Measurements from ENCODE around the gene ITGB4. TPM values are rescaled to one million over a fixed set of nuclear protein-coding genes. Genes with fewer than 3 reads are reported as not detected.

Gene ITGB4
- total and polyA plus RNA-seq, 2 of the 13 experiments (the other 11 are each of a cell fraction or from before 2014, with no cell fraction given) = 6.9 to 14.5 TPM

GRCh38 chr17:75753514-75754377, 32.5 kb downstream of the ITGB4 start (continued):
- peak; percentile 44; the same call in 1 of the 2 replicates for TF ChIP-seq NFAT5 (CRISPR knock-in tag; IDR thresholded peaks at IDR 0.05)
- no peak for TF ChIP-seq NFKBIZ (CRISPR knock-in tag; IDR thresholded peaks at IDR 0.05)
- no peak for TF ChIP-seq NRL (CRISPR knock-in tag; IDR thresholded peaks at IDR 0.05; ENCODE audit: borderline replicate concordance)
- TF ChIP-seq MTF1 (CRISPR knock-in tag; IDR thresholded peaks at IDR 0.05) = peak; percentile 37; the same call in 1 of the 2 replicates
- no peak; the same call in 1 of the 2 replicates for TF ChIP-seq ZNF230 (CRISPR knock-in tag; IDR thresholded peaks at IDR 0.05)
- TF ChIP-seq ZNF138 (CRISPR knock-in tag; IDR thresholded peaks at IDR 0.05; ENCODE audit: low read depth) = no peak
- TF ChIP-seq SMC3 (IDR thresholded peaks at IDR 0.05; ENCODE audit: low read length) = no peak
- TF ChIP-seq ZNF691 (CRISPR knock-in tag; IDR thresholded peaks at IDR 0.05; ENCODE audit: borderline replicate concordance, low read depth) = peak; percentile 88
- peak; percentile 97 for TF ChIP-seq ZSCAN21 (CRISPR knock-in tag; IDR thresholded peaks at IDR 0.05; ENCODE audit: borderline replicate concordance)
- TF ChIP-seq FOXC1 (CRISPR knock-in tag; IDR thresholded peaks at IDR 0.05; ENCODE audit: borderline replicate concordance) = no peak; the same call in none of the 2 replicates
- peak; percentile 86 for TF ChIP-seq ZNF776 (CRISPR knock-in tag; IDR thresholded peaks at IDR 0.05)
- TF ChIP-seq SCMH1 (CRISPR knock-in tag; IDR thresholded peaks at IDR 0.05; ENCODE audit: borderline replicate concordance) = no peak
- TF ChIP-seq MTERF4 (CRISPR knock-in tag; IDR thresholded peaks at IDR 0.05) = 0 out of 2 replicates have a peak, but pooled peaks have one; percentile 24
- no peak for TF ChIP-seq POLR2AphosphoS2 (IDR thresholded peaks at IDR 0.05; ENCODE audit: low read depth, low read length)
- TF ChIP-seq TCF12 (IDR thresholded peaks at IDR 0.05) = no peak
- peak; percentile 84; the same call in 1 of the 2 replicates for TF ChIP-seq TCF12 (CRISPR knock-in tag; IDR thresholded peaks at IDR 0.05)
- TF ChIP-seq ZNF614 (CRISPR knock-in tag; IDR thresholded peaks at IDR 0.05; ENCODE audit: borderline replicate concordance) = peak; percentile 22; the same call in 1 of the 2 replicates
- no peak for TF ChIP-seq ONECUT2 (CRISPR knock-in tag; IDR thresholded peaks at IDR 0.05)
- TF ChIP-seq NAIF1 (CRISPR knock-in tag; IDR thresholded peaks at IDR 0.05; ENCODE audit: borderline replicate concordance) = no peak
- TF ChIP-seq ZSCAN29 (CRISPR knock-in tag; conservative IDR thresholded peaks at IDR 0.05) = no peak
- TF ChIP-seq ZNF615 (CRISPR knock-in tag; IDR thresholded peaks at IDR 0.05; ENCODE audit: borderline replicate concordance) = no peak
- peak; percentile 96 for TF ChIP-seq CENPT (CRISPR knock-in tag; IDR thresholded peaks at IDR 0.05; ENCODE audit: low read depth)
- no peak; the same call in 1 of the 2 replicates for TF ChIP-seq ZNF674 (CRISPR knock-in tag; IDR thresholded peaks at IDR 0.05; ENCODE audit: low read depth)
